IMR-90 (cell line): Measurements from ENCODE around the gene SLC22A4. TPM values are rescaled to one million over a fixed set of nuclear protein-coding genes. Genes with fewer than 3 reads are reported as not detected.

Experiments used
- ATAC-seq: fragments of 200-7000 bp; cut with Tn5 transposase; 2 replicates; pipeline ENCODE4 v1.9.1; 2020; ENCODE audit warnings: low read depth, mild to moderate bottlenecking, moderate library complexity
- BruUV-seq: library from RNA; stranded (reverse); fragments of 400-500 nt; replicated peaks from 2 replicates; lab custom pipeline; 2021; lab: Mats Ljungman, UMichigan
- CTCF ChIA-PET: fragments of 300-600 bp; formaldehyde crosslinking; extraction: SDS; loops from one replicate; lab custom pipeline; 2021; ENCODE audit warnings: antibody characterized with exemption; lab: Yijun Ruan, JAX
- POLR2A ChIA-PET: fragments of 300-600 bp; sonication (Branson Sonifier 250); formaldehyde crosslinking; loops from one replicate; lab custom pipeline; 2022; ENCODE audit warnings: antibody characterized with exemption; ENCODE audit not compliant: unreplicated experiment; lab: Charles Lee
- DNase-seq: peaks from one replicate; pipeline ENCODE4 v3.0.0; 2013
- H2AFZ ChIP-seq: replicated peaks from 2 replicates; pipeline ENCODE3; 2013; ENCODE audit warnings: low read length, mild to moderate bottlenecking; ENCODE audit not compliant: poor library complexity
- H2AK5ac ChIP-seq: 2 replicates; pipeline ENCODE4 v1.6.1; 2013; ENCODE audit warnings: low read depth, low read length, inconsistent platforms
- H2AK9ac ChIP-seq: replicated peaks from 2 replicates; pipeline ENCODE3; 2013; ENCODE audit warnings: mild to moderate bottlenecking, low read depth, low read length, moderate library complexity; ENCODE audit not compliant: poor library complexity
- H2BK120ac ChIP-seq: 2 replicates; pipeline ENCODE4 v1.6.1; 2013; ENCODE audit warnings: low read depth, low read length, inconsistent platforms
- H2BK15ac ChIP-seq: 3 replicates; pipeline ENCODE4 v1.6.1; 2013; ENCODE audit warnings: low read depth, low read length, inconsistent platforms
- H2BK20ac ChIP-seq: 2 replicates; pipeline ENCODE4 v1.6.1; 2013; ENCODE audit warnings: low read depth, mild to moderate bottlenecking, inconsistent platforms, low read length, moderate library complexity
- H2BK5ac ChIP-seq: 2 replicates; pipeline ENCODE4 v1.6.1; 2013; ENCODE audit warnings: mild to moderate bottlenecking, low read depth, low read length, inconsistent platforms; ENCODE audit not compliant: poor library complexity, severe bottlenecking
- H3K14ac ChIP-seq: replicated peaks from 2 replicates; pipeline ENCODE4 v1.6.1; 2013; ENCODE audit warnings: low read depth, low read length, inconsistent platforms
- H3K18ac ChIP-seq: 2 replicates; pipeline ENCODE4 v1.6.1; 2013; ENCODE audit warnings: low read depth, low read length, control low read depth
- H3K23ac ChIP-seq: 2 replicates; pipeline ENCODE4 v1.6.1; 2013; ENCODE audit warnings: low read depth, low read length, inconsistent platforms
- H3K27ac ChIP-seq: 2 replicates; pipeline ENCODE4 v1.5.1; 2013; ENCODE audit warnings: mild to moderate bottlenecking, control low read depth, low read length; ENCODE audit not compliant: insufficient read depth
- H3K27me3 ChIP-seq: 2 replicates; pipeline ENCODE4 v1.6.1; 2013; ENCODE audit warnings: low read length; ENCODE audit not compliant: control insufficient read depth, insufficient read depth
- H3K36me3 ChIP-seq: 2 replicates; pipeline ENCODE4 v1.6.1; 2013; ENCODE audit warnings: low read length, mixed read lengths; ENCODE audit not compliant: control insufficient read depth, insufficient read depth
- H3K4ac ChIP-seq: 2 replicates; pipeline ENCODE4 v1.6.1; 2013; ENCODE audit warnings: low read depth, low read length, inconsistent platforms
- H3K4me1 ChIP-seq: 2 replicates; pipeline ENCODE4 v1.6.1; 2013; ENCODE audit warnings: low read length, mixed read lengths; ENCODE audit not compliant: control insufficient read depth, insufficient read depth
- H3K4me2 ChIP-seq: 2 replicates; pipeline ENCODE4 v1.6.1; 2013; ENCODE audit warnings: low read depth, mild to moderate bottlenecking, control low read depth, low read length, moderate library complexity
- H3K4me3 ChIP-seq: 2 replicates; pipeline ENCODE4 v1.5.1; 2013; ENCODE audit warnings: low read depth, mild to moderate bottlenecking, control low read depth, low read length, moderate library complexity; ENCODE audit not compliant: insufficient read depth
- H3K56ac ChIP-seq: 2 replicates; pipeline ENCODE4 v1.6.1; 2013; ENCODE audit warnings: low read length, inconsistent platforms; ENCODE audit not compliant: insufficient read depth; ENCODE audit errors: extremely low read depth
- H3K79me1 ChIP-seq, 2 experiments: 2 replicates each; pipeline ENCODE4 v1.6.1; 2013; ENCODE audit warnings: low read length in 2 of 2, inconsistent platforms in 1 of 2, low read depth in 1 of 2
- H3K9ac ChIP-seq: 2 replicates; pipeline ENCODE4 v1.6.1; 2013; ENCODE audit warnings: low read depth, low read length, control low read depth
- H3K9me1 ChIP-seq: 2 replicates; pipeline ENCODE4 v1.6.1; 2013; ENCODE audit warnings: low read length, inconsistent platforms; ENCODE audit not compliant: insufficient read depth
- H3K9me3 ChIP-seq: 2 replicates; pipeline ENCODE4 v1.6.1; 2013; ENCODE audit warnings: low read length; ENCODE audit not compliant: control insufficient read depth, insufficient read depth
- H4K20me1 ChIP-seq: 2 replicates; pipeline ENCODE4 v1.6.1; 2013; ENCODE audit warnings: low read length, inconsistent platforms; ENCODE audit not compliant: insufficient read depth
- H4K5ac ChIP-seq: 2 replicates; pipeline ENCODE4 v1.6.1; 2013; ENCODE audit warnings: mild to moderate bottlenecking, low read depth, low read length, control low read depth
- H4K8ac ChIP-seq, 2 experiments: 2 replicates each; pipeline ENCODE4 v1.6.1; 2013; ENCODE audit warnings: low read depth in 2 of 2, low read length in 2 of 2, control low read depth in 1 of 2, inconsistent platforms in 1 of 2
- H4K91ac ChIP-seq: 2 replicates; pipeline ENCODE4 v1.6.1; 2013; ENCODE audit warnings: low read depth, low read length, inconsistent platforms; ENCODE audit not compliant: insufficient read depth
- BHLHE40 ChIP-seq: fragments of 150-350 bp; IDR thresholded peaks from 2 replicates; pipeline ENCODE4 v1.6.1; 2016; ENCODE audit warnings: mild to moderate bottlenecking, low read depth, low read length
- CEBPB ChIP-seq: IDR thresholded peaks from 2 replicates; pipeline ENCODE4 v1.6.1; 2012; ENCODE audit warnings: low read depth, low read length, improper control_type of control experiment
- CHD1 ChIP-seq: IDR thresholded peaks from 2 replicates; pipeline ENCODE4 v1.6.1; 2012; ENCODE audit warnings: low read depth, low read length, improper control_type of control experiment
- ELK1 ChIP-seq: fragments of 150-350 bp; IDR thresholded peaks from 2 replicates; pipeline ENCODE4 v1.6.1; 2016; ENCODE audit warnings: low read depth, mild to moderate bottlenecking, low read length, moderate library complexity, borderline replicate concordance
- FOS ChIP-seq: fragments of 150-350 bp; IDR thresholded peaks from 2 replicates; pipeline ENCODE4 v1.6.1; 2016; ENCODE audit warnings: low read depth, low read length
- MAFK ChIP-seq: IDR thresholded peaks from 2 replicates; pipeline ENCODE4 v1.6.1; 2012; ENCODE audit warnings: low read depth, low read length, improper control_type of control experiment
- MAZ ChIP-seq: IDR thresholded peaks from 2 replicates; pipeline ENCODE4 v1.6.1; 2012; ENCODE audit warnings: low read depth, mild to moderate bottlenecking, low read length, improper control_type of control experiment, moderate library complexity, borderline replicate concordance
- MXI1 ChIP-seq: IDR thresholded peaks from 2 replicates; pipeline ENCODE4 v1.6.1; 2012; ENCODE audit warnings: low read depth, mild to moderate bottlenecking, low read length, moderate library complexity, borderline replicate concordance
- NFE2L2 ChIP-seq: fragments of 150-350 bp; IDR thresholded peaks from 2 replicates; pipeline ENCODE4 v1.6.1; 2016; ENCODE audit warnings: low read depth, mild to moderate bottlenecking, low read length
- POLR2A ChIP-seq: IDR thresholded peaks from 2 replicates; pipeline ENCODE4 v1.6.1; 2012; ENCODE audit warnings: mild to moderate bottlenecking, low read depth, low read length
- RAD21 ChIP-seq: IDR thresholded peaks from 2 replicates; pipeline ENCODE4 v1.6.1; 2012; ENCODE audit warnings: low read length, improper control_type of control experiment
- RFX5 ChIP-seq: IDR thresholded peaks from 2 replicates; pipeline ENCODE4 v1.8.0; 2012; ENCODE audit warnings: low read depth, mild to moderate bottlenecking, low read length, moderate library complexity
- SMC3 ChIP-seq: fragments of 150-350 bp; IDR thresholded peaks from 2 replicates; pipeline ENCODE4 v1.6.1; 2016; ENCODE audit warnings: low read depth, mild to moderate bottlenecking, antibody characterized with exemption, low read length, moderate library complexity
- USF2 ChIP-seq: fragments of 150-350 bp; IDR thresholded peaks from 2 replicates; pipeline ENCODE4 v1.6.1; 2017; ENCODE audit warnings: mild to moderate bottlenecking, antibody characterized with exemption, low read length, low read depth
- WGBS, 2 experiments: methylation state at CpG; one replicate each; pipeline versions ENCODE4 v1.1.5 to v1.1.7; 2013; ENCODE audit warnings: missing lambda C conversion rate in 2 of 2; ENCODE audit not compliant: insufficient read length in 1 of 2; ENCODE audit errors: extremely low coverage in 2 of 2; 5-methylcytosine and 5-hydroxymethylcytosine counted together
- dilution Hi-C: fragments of 300-500 bp; cut with HindIII; formaldehyde crosslinking; loops from one replicate; pipeline ENCODE4 v1.14.3; 2018; ENCODE audit warnings: low sequenced_read_pairs; ENCODE audit not compliant: unreplicated experiment
- in situ Hi-C: fragments of 300-500 bp; cut with MboI; formaldehyde crosslinking; loops from 3 replicates; pipeline ENCODE4 v1.14.3; 2019; ENCODE audit warnings: low sequenced_read_pairs, inconsistent platforms, mixed read lengths
- intact Hi-C: fragments of 100-400 bp; cut with micrococcal nuclease; formaldehyde crosslinking; loops from 2 replicates; pipeline ENCODE4 v1.10.0; 2022
- polyA plus RNA-seq, 3 experiments: library from polyadenylated mRNA; depleted of rRNA; stranded (reverse); fragments of >200 nt; gene quantifications; 2 replicates each; pipeline ENCODE4 v1.2.3, GENCODE V29; 2012; ENCODE audit warnings: low replicate concordance in 1 of 3
- total RNA-seq: library from RNA; depleted of rRNA; stranded (reverse); fragments of >200 nt; gene quantifications from 2 replicates; pipeline ENCODE4 v1.2.3, GENCODE V29; 2012

Gene SLC22A4
- total and polyA plus RNA-seq, 2 of the 4 experiments (the other 2 are of a cell fraction) = 2.6 to 3.2 TPM

- H4K20me1 ChIP-seq = peaks cover 23% of the 10 kb centered on the region
- no TSS peak for BruUV-seq
- dilution Hi-C loops (no loop called here), in situ Hi-C loops (no loop called here), intact Hi-C loops (no loop called here)
- H2AK9ac ChIP-seq = peak overlapping the region; percentile 89
- POLR2A ChIA-PET = interaction anchor here (0.5 to 1.1 kb wide), 2 partner anchors 20 to 50 kb away, joined by 3 to 10 read pairs; no protein-coding TSS in a partner anchor
- H3K9me3 ChIP-seq = no peaks in the 10 kb centered on the region
- peaks cover 88% of the 10 kb centered on the region for H3K9me1 ChIP-seq
- no CpG with 5 or more reads among the region's 8 CpGs for WGBS, 2 experiments
- CTCF ChIA-PET = interaction anchor here (3.3 kb wide), 1 partner anchor 28 kb away, joined by 18 read pairs; no protein-coding TSS in a partner anchor
- H3K4ac ChIP-seq = peak overlapping the region; percentile 78
- no peak overlapping the region for H3K9ac ChIP-seq
- H2BK5ac ChIP-seq = peak overlapping the region; percentile 85
- H3K27me3 ChIP-seq = no peaks in the 10 kb centered on the region
- peak overlapping the region; percentile 10 for H3K14ac ChIP-seq
- DNase-seq = peak; percentile 96
- peaks cover 28 to 94% of the 10 kb centered on the region in 2 experiments for H3K79me1 ChIP-seq
- H4K8ac ChIP-seq = peak overlapping the region; percentile 1 to 37; a peak in 2 of 4 replicates
- peak overlapping the region; percentile 9; the same call in 1 of the 2 replicates for H3K23ac ChIP-seq
- peaks cover 69% of the 10 kb centered on the region for H3K4me1 ChIP-seq
- H3K27ac ChIP-seq = peak overlapping the region; percentile 42; the same call in 1 of the 2 replicates
- H2BK20ac ChIP-seq = 0 out of 2 replicates have a peak overlapping the region, but pooled peaks have one; percentile 24
- peaks cover 54% of the 10 kb centered on the region for H3K36me3 ChIP-seq
- peak overlapping the region; percentile 16; the same call in 2 of the 3 replicates for H2BK15ac ChIP-seq
- H2AK5ac ChIP-seq = peak overlapping the region; percentile 92
- H4K91ac ChIP-seq = peak overlapping the region; percentile 61
- H3K56ac ChIP-seq = no peak overlapping the region; the same call in 1 of the 2 replicates
- H3K18ac ChIP-seq = peak overlapping the region; percentile 38
- peak overlapping the region; percentile 26; the same call in 1 of the 2 replicates for H4K5ac ChIP-seq
- peak overlapping the region; percentile 35 for H2BK120ac ChIP-seq
- H2AFZ ChIP-seq = peak overlapping the region; percentile 64
- H3K4me3 ChIP-seq = no peak overlapping the region
- ATAC-seq = peak; percentile 77
- H3K4me2 ChIP-seq = peak overlapping the region; percentile 17; the same call in 1 of the 2 replicates
- TF ChIP-seq FOS = peak; percentile 47; the same call in 1 of the 2 replicates
- 0 out of 2 replicates have a peak, but pooled peaks have one; percentile 10 for TF ChIP-seq SMC3
- peak; percentile 49; the same call in 1 of the 2 replicates for TF ChIP-seq MXI1
- TF ChIP-seq CEBPB = peak; percentile 55
- no peak for TF ChIP-seq NFE2L2
- TF ChIP-seq POLR2A = peak; percentile 76
- no peak for TF ChIP-seq CHD1
- no peak for TF ChIP-seq MAFK
- TF ChIP-seq RFX5 = no peak
- no peak; the same call in 1 of the 2 replicates for TF ChIP-seq RAD21
- TF ChIP-seq MAZ = peak; percentile 52; the same call in 1 of the 2 replicates
- no peak for TF ChIP-seq USF2
- 0 out of 2 replicates have a peak, but pooled peaks have one; percentile 14 for TF ChIP-seq BHLHE40
- no peak for TF ChIP-seq ELK1
Observed at GRCh38 chr5:132265336-132266030, 28.7 kb upstream of the SLC22A4 start.
